ENCODE results near the gene KCNH2.

DNA sequence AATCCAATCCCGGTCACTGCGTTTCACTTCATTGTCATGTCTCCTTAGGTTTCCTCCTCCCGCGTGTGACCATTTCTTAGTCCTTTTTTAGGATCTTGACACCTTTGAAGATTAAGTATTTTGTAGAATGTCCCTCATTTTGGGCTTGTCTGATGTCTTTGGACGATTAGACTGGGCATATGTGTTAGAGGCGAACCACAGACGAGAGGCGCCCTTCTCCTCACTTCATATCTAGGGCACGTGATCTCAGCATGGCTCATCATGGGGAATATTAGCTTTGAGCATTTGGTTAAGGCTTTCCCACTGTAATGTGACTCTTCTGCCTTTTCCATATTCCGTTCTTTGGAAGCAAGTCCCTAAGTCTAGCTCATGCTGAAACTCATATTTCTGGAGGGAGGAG lies 59.0 kb downstream of the KCNH2 start:
- TF ChIP-seq, protein P1, sequence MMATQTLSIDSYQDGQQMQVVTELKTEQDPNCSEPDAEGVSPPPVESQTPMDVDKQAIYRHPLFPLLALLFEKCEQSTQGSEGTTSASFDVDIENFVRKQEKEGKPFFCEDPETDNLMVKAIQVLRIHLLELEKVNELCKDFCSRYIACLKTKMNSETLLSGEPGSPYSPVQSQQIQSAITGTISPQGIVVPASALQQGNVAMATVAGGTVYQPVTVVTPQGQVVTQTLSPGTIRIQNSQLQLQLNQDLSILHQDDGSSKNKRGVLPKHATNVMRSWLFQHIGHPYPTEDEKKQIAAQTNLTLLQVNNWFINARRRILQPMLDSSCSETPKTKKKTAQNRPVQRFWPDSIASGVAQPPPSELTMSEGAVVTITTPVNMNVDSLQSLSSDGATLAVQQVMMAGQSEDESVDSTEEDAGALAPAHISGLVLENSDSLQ (IDR thresholded peaks at IDR 0.05): no peak
- no peak for TF ChIP-seq LEF1 (IDR thresholded peaks at IDR 0.05; ENCODE audit: borderline replicate concordance)
- no peak for TF ChIP-seq FOXA1 (IDR thresholded peaks at IDR 0.05)
- TF ChIP-seq FOXK2 (IDR thresholded peaks at IDR 0.05): no peak
- TF ChIP-seq BHLHE40 (IDR thresholded peaks at IDR 0.05; ENCODE audit: borderline replicate concordance): no peak
- no peak for TF ChIP-seq CTBP1 (IDR thresholded peaks at IDR 0.05; ENCODE audit: borderline replicate concordance)
- TF ChIP-seq SP1 (IDR thresholded peaks at IDR 0.05): no peak
- TF ChIP-seq HDGF (IDR thresholded peaks at IDR 0.05; ENCODE audit: borderline replicate concordance): no peak
- TF ChIP-seq SUZ12 (IDR thresholded peaks at IDR 0.05): no peak
- no peak for TF ChIP-seq TARDBP (IDR thresholded peaks at IDR 0.05)
- no peak for TF ChIP-seq ELF4 (IDR thresholded peaks at IDR 0.05)

Measured in HEK293T (cell line).